Posterior cingulate gyrus (tissue), 11 donors: Measurements from ENCODE around the gene MET.
"Not testable (repeated sequence)": the region's sequence is repeated elsewhere in the genome, so short reads cannot be mapped to it uniquely, and the experiment has no call there.

ENCODE experiments used
- DNase-seq, 10 donors: peaks; one replicate each; pipeline versions ENCODE4 v3.0.0 to v3.0.0-alpha.2; 2020 to 2021; ENCODE audit warnings: mixed read lengths in 3 of 10
- intact Hi-C: fragments of 100-400 bp; cut with DNase I; formaldehyde crosslinking; loops from one replicate; pipeline ENCODE4 v1.15.1; 2023

MET gene

GRCh38 chr7:116723959-116724529, 52.0 kb downstream of the MET start:
- DNase-seq, intact Hi-C loops: not testable (repeated sequence)

GRCh38 chr7:116724560-116725231, 52.7 kb downstream of the MET start:
- no peak for DNase-seq
- intact Hi-C loops = no loop called here

- DNase-seq = no peak
- intact Hi-C loops = no loop called here
Measured at GRCh38 chr7:116726149-116726548, 54.2 kb downstream of the MET start.

GRCh38 chr7:116726713-116727431, 54.9 kb downstream of the MET start:
- DNase-seq = no peak
- intact Hi-C loops = no loop called here

GRCh38 chr7:116727432-116728009, 55.5 kb downstream of the MET start:
- intact Hi-C loops = no loop called here
- no peak for DNase-seq

GRCh38 chr7:116728413-116728812, 56.4 kb downstream of the MET start:
- DNase-seq = no peak
- intact Hi-C loops = no loop called here

- intact Hi-C loops = no loop called here
- no peak for DNase-seq
Measured at GRCh38 chr7:116730097-116731022, 58.4 kb downstream of the MET start.

GRCh38 chr7:116731023-116731395, 59.0 kb downstream of the MET start:
- DNase-seq = no peak
- intact Hi-C loops = no loop called here

- intact Hi-C loops = no loop called here
- no peak for DNase-seq
Measured at GRCh38 chr7:116731445-116732335, 59.7 kb downstream of the MET start.

- intact Hi-C loops = no loop called here
- no peak for DNase-seq
Measured at GRCh38 chr7:116732788-116733694, 61.0 kb downstream of the MET start.

- DNase-seq = no peak
- intact Hi-C loops = no loop called here
Measured at GRCh38 chr7:116733924-116734580, 62.1 kb downstream of the MET start.

- intact Hi-C loops = no loop called here
- no peak for DNase-seq
Measured at GRCh38 chr7:116734710-116735109, 62.7 kb downstream of the MET start.

- no peak for DNase-seq
- intact Hi-C loops = no loop called here
Measured at GRCh38 chr7:116736927-116737715, 65.1 kb downstream of the MET start.

- intact Hi-C loops = no loop called here
- DNase-seq = no peak
Measured at GRCh38 chr7:116738378-116738777, 66.4 kb downstream of the MET start.

GRCh38 chr7:116739307-116739706, 67.3 kb downstream of the MET start:
- no peak for DNase-seq
- intact Hi-C loops = no loop called here

GRCh38 chr7:116740231-116740630, 68.2 kb downstream of the MET start:
- intact Hi-C loops = no loop called here
- DNase-seq = no peak

GRCh38 chr7:116740755-116741462, 68.9 kb downstream of the MET start:
- no peak for DNase-seq
- intact Hi-C loops = no loop called here
